Mesodermal cell (in vitro differentiated cells): ENCODE results near the gene STAM.

ENCODE experiments used
- H3K27ac ChIP-seq: 2 replicates; pipeline ENCODE4 v1.7.0; 2013; ENCODE audit warnings: mild to moderate bottlenecking, low read depth, low read length, moderate library complexity; ENCODE audit not compliant: severe bottlenecking
- H3K36me3 ChIP-seq: 2 replicates; pipeline ENCODE4 v1.7.1; 2013; ENCODE audit warnings: mild to moderate bottlenecking, low read length, moderate library complexity; ENCODE audit not compliant: control insufficient read depth, insufficient read depth
- H3K4me1 ChIP-seq: one replicate; pipeline ENCODE4 v1.7.1; 2013; ENCODE audit warnings: mild to moderate bottlenecking, low read length; ENCODE audit not compliant: insufficient read depth, control insufficient read depth, poor library complexity, severe bottlenecking
- H3K4me3 ChIP-seq: 2 replicates; pipeline ENCODE4 v1.7.0; 2013; ENCODE audit warnings: low read length, control low read depth, mild to moderate bottlenecking; ENCODE audit not compliant: insufficient read depth, poor library complexity, severe bottlenecking; ENCODE audit errors: extremely low read depth
- H3K9me3 ChIP-seq: 2 replicates; pipeline ENCODE4 v1.7.1; 2013; ENCODE audit warnings: mild to moderate bottlenecking, low read length, moderate library complexity; ENCODE audit not compliant: control insufficient read depth
- WGBS, 2 experiments: methylation state at CpG; one replicate each; pipeline ENCODE4 v1.1.5; 2013; ENCODE audit warnings: missing lambda C conversion rate in 2 of 2; ENCODE audit not compliant: insufficient coverage in 2 of 2; 5-methylcytosine and 5-hydroxymethylcytosine counted together

STAM gene

DNA sequence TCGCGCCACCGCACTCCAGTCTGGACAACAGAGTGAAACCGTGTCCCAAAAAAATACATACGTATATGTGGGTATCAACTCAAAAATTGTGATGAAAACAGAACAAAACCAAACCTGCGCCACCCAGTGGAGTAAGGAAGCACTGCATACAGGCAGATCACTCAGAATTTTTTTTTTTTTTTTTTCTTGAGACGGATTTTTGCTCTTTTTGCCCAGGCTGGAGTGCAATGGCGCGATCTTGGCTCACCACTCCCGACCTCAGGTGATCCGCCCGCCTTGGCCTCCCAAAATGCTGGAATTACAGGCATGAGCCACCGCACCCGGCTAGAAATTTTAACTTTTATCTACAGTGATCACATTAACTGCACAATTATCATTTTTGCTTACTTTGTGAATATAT, 99.0 kb downstream of the STAM start:
- Histone ChIP-seq H3K4me1 (no peaks in the 10 kb centered on the region), H3K9me3 (no peaks in the 10 kb centered on the region), H3K4me3 (no peak overlapping the region), H3K27ac (no peak overlapping the region), H3K36me3 (no peaks in the 10 kb centered on the region)
- 34 to 45% methylated on average over 8 to 10 of the region's 14 CpGs for WGBS, 2 experiments

DNA sequence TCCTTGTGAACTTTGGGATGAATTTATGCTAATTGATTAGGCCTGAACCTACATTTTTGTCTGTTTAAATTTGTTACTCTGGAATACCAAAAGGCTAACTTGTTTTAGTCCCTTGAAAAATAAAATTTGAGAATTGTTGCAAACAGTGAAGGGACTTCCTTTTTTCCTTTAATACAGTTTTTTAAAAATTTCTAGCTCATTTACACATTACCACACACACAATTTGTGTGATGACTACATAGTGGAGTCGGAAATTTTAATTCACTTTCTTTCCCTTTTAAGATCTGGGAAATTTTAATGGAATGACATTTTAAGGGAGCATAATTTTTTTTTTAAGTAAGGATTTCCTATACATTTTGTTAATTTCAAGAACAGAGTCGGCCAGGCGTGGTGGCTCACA, 99.5 kb downstream of the STAM start:
- Histone ChIP-seq H3K9me3 (no peaks in the 10 kb centered on the region), H3K27ac (no peak overlapping the region), H3K4me1 (no peaks in the 10 kb centered on the region), H3K36me3 (no peaks in the 10 kb centered on the region), H3K4me3 (no peak overlapping the region)
- WGBS, 2 experiments = 100% methylated on average over 1 of the region's 3 CpGs

DNA sequence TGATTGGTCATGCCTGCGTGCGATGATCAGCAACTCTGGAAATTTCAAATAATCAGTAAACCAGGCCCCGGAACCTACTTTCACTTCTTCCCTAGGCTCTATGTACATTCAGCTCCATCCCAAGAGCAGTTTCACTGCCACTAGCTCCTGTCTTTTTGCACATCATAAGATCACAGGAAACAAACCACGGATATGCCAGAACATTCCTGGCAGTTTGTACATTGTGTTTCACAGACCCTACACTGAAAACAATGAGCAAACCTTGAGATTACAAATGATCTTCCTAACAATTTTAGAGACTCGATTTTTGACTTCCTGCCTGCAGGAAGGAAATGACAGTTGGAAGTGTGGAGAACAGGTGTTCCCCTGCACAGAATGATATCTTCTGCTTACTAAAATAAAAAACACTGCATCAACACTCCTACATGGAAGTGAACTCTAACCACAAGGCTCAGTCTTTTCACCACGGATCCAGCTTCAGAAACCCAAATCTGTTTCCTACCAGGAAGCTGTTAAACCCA, 100.5 kb downstream of the STAM start:
- Histone ChIP-seq H3K36me3 (no peaks in the 10 kb centered on the region), H3K9me3 (no peaks in the 10 kb centered on the region), H3K4me1 (no peaks in the 10 kb centered on the region), H3K4me3 (no peak overlapping the region), H3K27ac (no peak overlapping the region)
- WGBS, 2 experiments = 93 to 94% methylated on average over 3 to 5 of the region's 6 CpGs

GRCh38 chr10:17747883-17748550, 104.1 kb downstream of the STAM start:
- H3K4me3 ChIP-seq = no peak overlapping the region
- H3K36me3 ChIP-seq = no peaks in the 10 kb centered on the region
- no peaks in the 10 kb centered on the region for H3K4me1 ChIP-seq
- 86 to 100% methylated on average over 4 to 8 of the region's 10 CpGs for WGBS, 2 experiments
- no peak overlapping the region for H3K27ac ChIP-seq
- H3K9me3 ChIP-seq = no peaks in the 10 kb centered on the region

- 90 to 94% methylated on average over 6 of the region's 8 CpGs for WGBS, 2 experiments
- Histone ChIP-seq H3K9me3 (no peaks in the 10 kb centered on the region), H3K4me1 (no peaks in the 10 kb centered on the region), H3K36me3 (no peaks in the 10 kb centered on the region), H3K4me3 (no peak overlapping the region), H3K27ac (no peak overlapping the region)
Measured at GRCh38 chr10:17749890-17750289, 105.9 kb downstream of the STAM start.

DNA sequence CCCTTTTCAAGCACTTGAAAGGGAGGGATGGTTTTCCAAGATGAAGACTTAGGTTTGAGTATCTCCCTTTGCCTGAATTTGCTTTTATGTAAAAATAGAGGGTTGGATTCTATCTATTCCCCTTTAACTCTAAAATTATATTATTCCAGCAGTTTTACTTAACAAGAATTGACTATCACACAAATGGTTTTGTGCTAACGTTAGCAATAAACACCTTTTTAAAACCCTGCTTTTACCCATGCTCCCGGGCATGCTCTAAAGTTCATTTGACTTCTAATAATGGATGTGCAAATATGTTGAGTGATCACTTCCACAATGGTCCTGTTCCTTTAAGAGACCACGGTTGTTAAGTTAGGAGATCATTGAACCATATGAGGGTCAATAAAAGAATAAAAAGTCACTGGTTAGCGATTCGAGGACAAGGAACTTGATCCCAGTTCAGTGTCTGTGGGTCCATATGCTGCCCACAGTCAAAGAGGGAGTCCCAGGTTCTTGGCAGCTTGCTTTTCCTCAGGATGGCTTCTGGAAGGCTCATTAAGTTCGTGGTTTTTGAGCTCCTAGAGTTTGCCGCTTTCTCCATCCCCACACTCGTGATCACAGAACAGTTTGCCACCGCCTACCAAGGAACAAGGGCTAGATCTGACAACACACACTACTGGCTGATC, 108.0 kb downstream of the STAM start, which contains the start of gene TMEM236:
TSS of gene TMEM236 (plus strand) at position 421 of the 665 bp plus-strand sequence. CDS start at position 516, 95 bp downstream.
- WGBS, 2 experiments = 93 to 95% methylated on average over 7 to 8 of the region's 9 CpGs
- no peaks in the 10 kb centered on the region for H3K4me1 ChIP-seq

GRCh38 chr10:17756557-17757217, 112.7 kb downstream of the STAM start:
- H3K9me3 ChIP-seq = no peaks in the 10 kb centered on the region
- no peak overlapping the region for H3K4me3 ChIP-seq
- 93% methylated on average over 5 to 6 of the region's 7 CpGs for WGBS, 2 experiments
- H3K27ac ChIP-seq = no peak overlapping the region
- H3K4me1 ChIP-seq = peaks cover 2% of the 10 kb centered on the region
- no peaks in the 10 kb centered on the region for H3K36me3 ChIP-seq

More for the DNA sequence above, 108.0 kb downstream of the STAM start, which contains the start of gene TMEM236:
- no peaks in the 10 kb centered on the region for H3K36me3 ChIP-seq
- no peak within 1 kb of the TSS for H3K27ac ChIP-seq
- no peaks in the 10 kb centered on the region for H3K9me3 ChIP-seq
- no peak within 1 kb of the TSS for H3K4me3 ChIP-seq

GRCh38 chr10:17758200-17758599, 114.2 kb downstream of the STAM start:
- H3K36me3 ChIP-seq = no peaks in the 10 kb centered on the region
- no peaks in the 10 kb centered on the region for H3K9me3 ChIP-seq
- WGBS, 2 experiments = 80 to 100% methylated on average over 1 of the region's 2 CpGs
- H3K4me1 ChIP-seq = peaks cover 2% of the 10 kb centered on the region
- no peak overlapping the region for H3K27ac ChIP-seq
- no peak overlapping the region for H3K4me3 ChIP-seq

DNA sequence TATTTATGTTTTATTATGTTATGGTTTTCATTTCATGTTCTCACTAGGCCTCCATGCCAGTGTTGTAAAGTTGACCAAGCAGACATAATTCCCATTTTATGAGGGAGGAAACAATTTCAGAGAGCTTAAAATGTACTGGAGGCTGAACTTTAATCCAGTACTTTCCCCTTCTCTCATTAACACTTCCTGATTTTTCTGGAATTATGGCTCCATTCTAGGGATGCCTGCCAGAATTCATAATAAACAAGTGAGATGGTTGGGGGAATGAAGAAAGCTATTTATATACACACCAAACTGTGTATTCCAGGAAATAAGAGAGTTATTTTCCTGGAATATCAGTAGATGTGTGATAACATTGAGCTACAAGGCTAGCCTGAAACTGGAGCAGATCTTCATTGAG, 114.9 kb downstream of the STAM start:
- H3K4me1 ChIP-seq = peaks cover 2% of the 10 kb centered on the region
- H3K27ac ChIP-seq = no peak overlapping the region
- no peaks in the 10 kb centered on the region for H3K36me3 ChIP-seq
- no peak overlapping the region for H3K4me3 ChIP-seq
- no peaks in the 10 kb centered on the region for H3K9me3 ChIP-seq

- 7 to 30% methylated on average over 3 of the region's 4 CpGs for WGBS, 2 experiments
- Histone ChIP-seq H3K27ac (no peak overlapping the region), H3K9me3 (peaks cover 3% of the 10 kb centered on the region), H3K36me3 (no peaks in the 10 kb centered on the region), H3K4me1 (peaks cover 2% of the 10 kb centered on the region), H3K4me3 (no peak overlapping the region)
Measured at GRCh38 chr10:17764142-17764541, 120.2 kb downstream of the STAM start.
